HG03159 (cell line): ENCODE data around the gene SFT2D1.
"Not testable (repeated sequence)": the region's sequence is repeated elsewhere in the genome, so short reads cannot be mapped to it uniquely, and the experiment has no call there.

Experiments used
- ATAC-seq: cut with Tn5 transposase; IDR thresholded peaks from one replicate; pipeline ENCODE4 v1.9.1; 2021; ENCODE audit warnings: mild to moderate bottlenecking, moderate library complexity; ENCODE audit not compliant: unreplicated experiment

The SFT2D1 gene

DNA sequence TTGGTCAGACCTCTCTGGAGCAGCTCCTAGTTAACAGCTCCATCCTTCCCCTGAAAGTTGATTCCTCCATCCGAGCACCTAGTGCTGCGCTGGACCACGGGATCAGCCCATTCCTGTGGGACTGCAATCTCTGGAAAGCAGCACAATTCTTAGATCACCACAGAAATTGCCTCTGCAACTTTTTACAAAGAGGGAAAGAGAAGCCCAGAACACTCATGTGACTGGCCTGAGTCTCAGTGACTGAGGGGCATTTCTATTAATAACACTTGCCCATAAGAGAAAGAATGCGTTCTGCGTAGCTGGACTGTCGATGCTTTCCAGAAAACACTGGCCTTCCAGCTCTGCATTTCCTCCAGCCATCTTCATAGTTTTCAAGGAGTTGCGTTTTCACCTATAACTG lies 22.1 kb upstream of the SFT2D1 start:
- no peak for ATAC-seq

DNA sequence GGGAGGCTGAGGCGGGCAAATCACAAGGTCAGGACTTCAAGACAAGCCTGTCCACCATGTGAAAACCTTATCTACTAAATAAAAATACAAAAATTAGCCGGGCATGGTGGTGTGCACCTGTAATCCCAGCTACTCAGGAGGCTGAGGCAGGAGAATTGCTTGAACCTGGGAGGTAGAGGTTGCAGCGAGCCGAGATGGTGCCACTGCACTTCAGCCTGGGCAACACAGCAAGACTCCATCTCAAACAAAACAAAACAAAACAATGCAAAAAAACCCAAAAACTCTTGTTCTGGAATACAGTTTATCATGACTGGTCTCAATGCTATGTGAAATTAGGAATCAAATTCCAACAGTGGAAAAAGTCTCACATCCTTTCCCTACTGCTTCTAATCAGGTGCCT lies 20.1 kb upstream of the SFT2D1 start:
- not testable (repeated sequence) for ATAC-seq

DNA sequence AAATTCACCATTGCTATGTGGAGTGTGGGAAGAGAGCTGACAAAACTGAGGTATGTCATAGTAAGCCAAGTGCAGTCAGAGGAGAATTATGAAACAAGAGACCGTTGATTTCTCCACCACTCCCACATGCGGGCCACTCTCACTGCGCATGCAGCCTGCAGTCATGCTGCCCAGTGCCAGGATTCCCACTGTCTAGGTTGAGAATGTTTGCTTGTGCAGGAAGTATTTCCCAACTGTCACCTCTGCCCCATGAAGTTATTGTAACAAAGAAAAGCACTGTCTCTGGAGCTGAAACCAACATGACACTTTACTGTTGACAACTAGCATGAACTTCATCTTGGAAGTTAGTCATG lies 18.7 kb upstream of the SFT2D1 start:
- no peak for ATAC-seq

DNA sequence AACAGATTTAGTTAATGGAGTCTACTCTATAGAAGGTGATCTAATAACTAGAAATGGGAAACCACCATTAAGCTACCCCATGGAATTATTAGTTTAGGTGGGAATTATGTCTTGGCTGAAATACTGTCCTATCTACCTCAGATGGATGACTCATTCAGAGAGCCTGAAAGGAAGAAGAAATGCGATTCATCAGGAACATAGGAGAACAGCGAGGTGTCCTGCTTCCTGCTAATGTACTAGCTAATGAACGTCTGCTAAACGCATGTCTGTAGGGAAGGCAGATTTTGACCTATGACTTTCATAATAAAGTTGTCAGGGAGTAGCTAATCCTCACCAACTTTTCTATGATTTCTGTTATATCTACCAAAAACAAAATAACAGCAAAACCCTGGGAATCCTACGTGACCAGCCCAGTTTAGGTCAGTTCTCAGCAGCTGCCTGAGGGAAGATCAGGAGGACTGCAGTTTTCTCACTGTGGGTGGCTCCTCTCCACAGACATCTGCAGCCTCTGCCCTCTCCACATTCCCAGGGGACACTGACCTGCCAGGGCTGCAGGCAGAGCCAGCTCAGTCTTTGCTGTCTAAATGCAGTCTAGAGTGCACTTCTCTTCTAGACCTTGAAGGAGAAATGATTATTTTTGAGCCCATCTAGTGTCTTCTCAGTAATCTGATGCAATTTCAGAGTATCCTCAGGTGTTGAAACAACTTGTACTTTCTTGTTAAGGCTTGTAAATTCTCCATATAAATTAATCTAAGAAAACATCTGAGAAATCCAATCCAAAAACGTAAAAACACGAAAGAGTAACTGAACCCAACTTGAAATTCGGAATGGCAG lies 18.1 kb upstream of the SFT2D1 start:
- no peak for ATAC-seq

DNA sequence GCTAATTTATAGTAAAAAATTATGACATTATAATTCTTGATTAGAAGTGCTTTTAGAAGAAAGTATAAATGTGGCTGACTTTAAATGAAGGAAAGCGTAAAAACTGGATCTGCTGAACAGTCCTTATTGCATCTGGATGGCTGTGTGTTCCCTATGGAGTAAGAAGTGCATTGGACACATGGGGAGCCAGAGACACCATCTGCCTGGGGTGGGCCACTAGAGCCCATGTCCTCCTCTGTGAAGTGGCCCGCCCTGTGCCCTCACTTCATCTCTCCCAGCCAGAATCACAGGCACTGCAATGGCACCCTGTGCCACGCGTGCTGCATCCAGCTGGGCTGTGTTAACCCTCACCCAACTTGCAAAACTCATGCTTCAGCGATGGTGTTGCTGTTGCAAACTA lies 13.2 kb upstream of the SFT2D1 start:
- no peak for ATAC-seq

DNA sequence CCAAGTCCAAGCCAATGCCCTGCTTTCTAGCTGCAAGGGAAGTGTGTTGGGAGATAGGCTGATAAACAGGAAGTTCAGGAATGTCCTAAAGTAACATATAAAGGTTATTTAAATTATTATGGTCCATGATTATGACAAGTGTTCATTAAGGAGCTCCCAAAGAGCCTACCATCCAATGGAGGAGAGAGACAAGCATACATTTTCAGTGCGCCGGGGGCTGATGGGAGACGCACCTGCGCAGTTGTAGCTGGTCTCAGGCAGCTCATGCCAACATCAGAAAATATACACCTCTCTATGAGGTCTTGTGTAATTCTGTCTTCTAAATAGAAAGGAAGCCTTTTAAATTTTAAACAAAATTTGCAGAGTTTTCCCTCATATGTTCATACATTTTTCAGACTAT lies 12.6 kb upstream of the SFT2D1 start:
- ATAC-seq, result no peak

DNA sequence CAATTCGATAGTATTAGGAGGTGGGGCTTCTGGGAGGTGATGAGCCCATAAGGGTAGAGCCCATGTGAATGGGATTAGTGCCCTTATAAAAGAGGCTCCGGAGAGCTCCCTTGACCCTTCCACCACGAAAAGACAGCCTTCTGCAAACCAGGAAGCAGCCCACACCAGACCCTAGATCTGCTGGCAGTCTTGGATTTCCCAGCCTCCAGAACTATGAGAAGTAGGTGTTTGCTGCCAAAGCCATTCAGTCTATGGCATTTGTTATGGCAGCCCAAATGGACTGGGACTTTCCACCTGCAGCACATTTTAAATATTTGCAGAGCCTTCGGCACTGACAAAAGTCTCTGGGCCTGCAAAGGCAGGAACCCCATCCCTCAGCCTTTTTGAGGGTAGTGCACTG lies 11.8 kb upstream of the SFT2D1 start:
- no peak for ATAC-seq

DNA sequence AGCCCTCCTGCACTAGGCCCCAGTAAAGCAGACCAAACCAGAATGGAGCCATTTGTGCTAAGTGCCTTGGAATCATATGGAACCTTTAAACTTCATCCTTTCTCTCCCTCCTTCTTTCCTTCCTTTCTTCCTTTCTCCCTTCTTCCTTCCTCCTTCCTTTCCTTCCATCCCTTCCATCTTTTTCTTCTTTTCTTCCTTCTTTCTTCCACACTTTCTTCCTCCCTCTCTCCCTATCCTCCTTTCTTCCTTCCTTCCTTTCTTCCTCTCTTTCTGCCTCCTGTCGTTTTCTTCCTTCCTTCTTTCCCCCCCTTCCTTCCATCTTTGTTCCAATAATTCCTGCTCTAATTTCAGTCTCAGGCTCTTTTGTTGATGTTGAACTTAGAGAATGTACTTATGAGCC lies 11.2 kb upstream of the SFT2D1 start:
- ATAC-seq, result no peak

DNA sequence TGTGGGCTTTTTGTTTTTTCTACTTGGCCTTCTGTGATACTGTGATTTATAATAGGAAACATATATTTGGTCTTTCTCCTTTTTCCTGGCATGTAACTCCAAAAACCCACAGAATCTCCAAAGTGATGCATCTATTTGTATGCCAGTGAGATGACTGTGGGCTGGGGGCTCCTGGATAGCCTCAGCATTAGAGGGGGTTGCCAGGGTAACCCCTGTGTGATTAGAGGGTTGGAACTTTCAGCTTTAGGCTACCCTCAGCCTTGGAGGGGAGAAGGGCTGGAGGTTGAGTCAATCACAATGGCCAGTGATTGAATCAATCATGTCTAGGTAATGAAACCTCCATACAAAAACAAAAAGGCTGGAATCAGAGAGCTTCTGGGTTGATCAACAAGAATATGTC lies 10.6 kb upstream of the SFT2D1 start:
- no peak for ATAC-seq

DNA sequence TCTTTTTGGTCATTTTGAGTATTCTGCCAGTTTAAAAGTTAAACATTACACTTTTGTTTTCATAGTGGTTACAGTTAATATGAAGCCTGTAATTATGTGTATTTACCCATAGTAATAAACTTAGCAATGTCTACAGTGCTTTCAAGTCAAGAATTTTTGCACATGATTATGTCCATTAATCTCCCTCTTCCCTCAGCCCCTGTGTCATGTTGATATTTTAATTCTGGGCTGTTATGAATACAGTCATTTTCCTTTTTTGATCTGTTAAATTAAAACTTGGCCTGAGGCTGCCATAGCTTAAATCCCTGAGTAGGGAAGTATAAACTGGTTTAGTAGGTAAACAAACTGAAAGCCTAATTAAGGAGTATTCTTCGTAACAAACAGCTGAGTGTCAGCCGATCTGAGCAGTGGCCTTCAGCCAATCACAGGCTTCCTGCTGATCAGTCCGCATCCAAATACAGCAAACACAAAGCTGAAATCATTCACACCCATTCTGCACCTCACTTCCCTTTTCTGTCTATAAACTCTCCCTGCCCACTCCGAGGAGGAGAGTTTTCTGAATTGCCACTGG lies 9.5 kb upstream of the SFT2D1 start:
- peak; percentile 98 for ATAC-seq

DNA sequence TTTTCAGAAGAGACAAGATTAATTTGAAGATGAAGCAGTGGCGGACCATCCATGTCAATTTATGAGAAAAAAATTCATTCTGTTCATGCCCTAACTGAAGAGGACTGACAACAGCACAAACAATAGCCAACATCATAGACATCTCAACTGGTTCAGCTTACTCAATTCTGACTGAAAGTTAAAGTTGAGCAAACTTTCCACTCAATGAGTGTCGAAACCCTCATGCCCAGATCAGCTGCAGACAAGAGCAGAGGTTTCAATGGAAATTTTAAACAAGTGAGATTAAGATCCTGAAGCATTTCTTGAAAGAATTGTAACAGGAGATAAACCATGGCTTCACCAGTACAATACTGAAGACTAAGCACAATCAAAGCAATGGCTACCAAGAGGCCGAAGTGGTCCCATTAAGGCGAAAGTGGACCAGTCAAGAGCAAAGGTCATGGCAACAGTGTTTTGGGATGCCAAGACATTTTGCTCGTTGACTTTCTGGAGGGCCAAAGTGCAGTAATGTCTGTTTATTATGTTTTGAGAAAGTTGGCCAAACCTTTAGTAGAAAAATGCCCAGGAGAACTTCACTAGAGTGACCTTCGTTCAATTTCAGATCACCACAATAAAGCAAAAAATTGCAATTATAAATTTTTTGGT lies 6.1 kb upstream of the SFT2D1 start:
- ATAC-seq, result no peak

DNA sequence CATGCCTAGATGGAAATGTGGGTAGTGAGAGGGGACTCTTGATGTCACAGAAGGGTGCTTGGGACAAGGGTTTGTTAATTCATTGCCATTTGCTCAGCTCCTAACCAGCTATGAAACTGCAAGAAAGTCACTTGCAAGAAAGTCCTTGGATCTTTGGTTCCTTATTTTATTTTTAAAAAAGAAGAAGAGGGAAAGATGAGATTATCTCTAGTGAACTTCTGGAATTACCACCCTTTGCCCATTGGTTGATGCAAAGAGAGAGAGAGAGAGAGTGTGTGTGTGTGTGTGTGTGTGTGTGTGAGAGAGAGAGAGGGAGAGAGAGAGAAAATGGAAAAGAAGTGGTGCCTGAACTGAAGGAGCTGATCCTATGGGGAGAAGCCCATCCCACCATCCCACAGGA lies 4.6 kb upstream of the SFT2D1 start:
- ATAC-seq, result no peak

DNA sequence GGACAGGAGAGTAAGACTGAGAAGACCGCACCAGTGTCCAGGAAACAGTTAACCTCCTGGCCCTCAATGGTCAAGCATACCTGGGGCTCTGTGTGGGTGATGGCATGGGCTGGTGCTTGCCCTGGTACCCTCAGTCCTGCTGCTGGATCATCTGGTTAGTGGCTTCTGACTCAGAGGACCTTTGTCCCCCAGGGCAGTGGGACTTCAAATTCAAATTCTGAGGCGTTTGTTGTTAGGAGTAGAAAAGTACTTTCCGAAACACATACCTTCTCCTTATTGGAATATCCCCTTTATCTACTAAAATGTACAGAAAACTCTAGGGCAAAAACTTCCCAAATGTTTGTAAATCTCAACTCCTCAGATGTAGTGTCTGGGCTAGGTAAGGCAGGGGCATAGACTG lies 4.1 kb upstream of the SFT2D1 start:
- no peak for ATAC-seq

DNA sequence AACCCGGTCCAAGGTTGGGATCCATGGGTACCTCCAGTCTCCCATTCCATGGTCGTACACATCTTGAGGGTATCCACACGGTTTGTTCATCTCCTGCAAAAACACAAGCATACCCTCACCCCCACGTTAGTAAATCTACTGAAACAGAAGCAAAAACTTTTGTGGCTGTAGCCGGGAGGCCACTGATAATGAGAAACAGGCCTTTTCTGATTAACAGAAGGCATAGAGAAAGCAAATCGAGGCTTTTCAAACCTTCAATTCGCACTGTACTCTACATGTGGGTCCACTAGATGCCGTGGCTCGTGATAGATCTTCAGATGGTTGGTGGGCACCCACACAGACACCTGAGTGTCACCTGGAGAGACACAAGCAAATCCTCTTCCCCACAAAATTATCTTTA lies 3.3 kb upstream of the SFT2D1 start:
- ATAC-seq, result not testable (repeated sequence)

DNA sequence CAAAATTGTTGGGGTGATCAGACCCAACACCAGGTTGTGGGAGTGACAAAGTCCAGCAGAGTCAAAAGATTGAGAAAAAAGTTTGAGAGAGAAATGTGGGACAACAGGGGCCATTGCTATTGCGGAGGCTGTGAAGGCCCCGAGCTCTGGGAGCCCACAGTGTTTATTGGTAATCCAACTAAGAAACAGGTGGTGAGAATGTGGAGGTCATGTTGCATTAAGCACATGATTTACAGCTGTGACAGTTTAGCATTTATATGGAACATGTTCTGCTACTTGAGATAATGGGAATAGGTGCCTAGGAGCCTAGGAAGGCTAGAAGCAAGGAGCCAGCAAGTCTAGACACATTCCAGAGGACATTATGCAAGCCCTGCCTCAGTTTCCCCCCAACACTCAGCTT lies 2.6 kb upstream of the SFT2D1 start:
- ATAC-seq, result not testable (repeated sequence)

DNA sequence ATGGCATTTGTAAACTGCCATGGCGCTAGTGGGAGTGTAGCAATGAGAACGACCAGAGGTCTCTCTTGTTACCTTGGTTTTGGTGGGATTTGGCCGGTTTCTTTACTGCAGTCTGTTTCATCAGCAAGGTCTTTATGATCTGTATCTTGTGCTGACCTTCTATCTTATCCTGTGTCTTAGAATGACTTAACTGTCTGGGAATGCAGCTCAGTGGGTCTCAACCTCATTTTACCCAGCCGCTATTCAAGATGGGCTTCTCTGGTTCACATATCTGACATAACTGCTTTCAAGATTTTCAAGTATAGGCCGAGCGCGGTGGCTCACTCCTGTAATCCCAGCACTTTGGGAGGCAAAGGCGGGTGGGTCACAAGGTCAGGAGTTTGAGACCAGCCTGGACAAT lies 1.9 kb upstream of the SFT2D1 start:
- ATAC-seq, result no peak

DNA sequence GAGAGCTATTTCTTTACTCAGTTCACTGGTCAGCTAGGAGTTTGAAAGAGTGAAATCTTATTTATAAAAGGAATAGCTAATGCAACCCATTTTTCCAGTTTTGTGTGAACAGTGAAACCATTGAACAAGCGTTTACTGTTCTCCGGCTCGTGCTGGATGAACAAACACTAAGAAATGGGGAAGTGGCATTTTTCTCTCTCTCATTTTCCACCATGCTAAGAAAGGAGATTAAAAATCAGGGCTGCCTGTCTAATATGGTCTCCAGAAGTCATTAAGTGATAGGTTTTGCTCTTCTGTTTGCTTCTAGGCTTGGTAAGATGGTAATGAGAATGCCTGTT lies 774 bp upstream of the SFT2D1 start:
- peak; percentile 36 for ATAC-seq

DNA sequence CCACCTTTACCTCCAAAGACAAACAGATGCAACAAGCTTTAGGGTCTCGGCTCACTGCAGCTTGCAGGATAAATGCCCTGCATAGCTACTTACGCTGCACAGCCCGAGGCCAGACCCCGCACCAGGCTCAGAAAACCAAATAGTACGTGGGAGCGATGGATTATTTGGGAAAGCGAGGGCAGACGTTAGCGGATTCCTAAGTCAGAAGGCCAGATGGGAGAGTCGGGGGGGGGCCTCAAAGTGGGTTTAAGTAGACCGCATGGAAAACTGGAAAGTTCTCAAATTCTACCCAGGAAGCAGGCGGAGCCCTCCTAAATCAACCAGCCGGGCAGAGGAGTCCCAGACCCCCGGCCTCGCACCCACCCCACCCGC lies 382 bp downstream of the SFT2D1 start:
- no peak for ATAC-seq

DNA sequence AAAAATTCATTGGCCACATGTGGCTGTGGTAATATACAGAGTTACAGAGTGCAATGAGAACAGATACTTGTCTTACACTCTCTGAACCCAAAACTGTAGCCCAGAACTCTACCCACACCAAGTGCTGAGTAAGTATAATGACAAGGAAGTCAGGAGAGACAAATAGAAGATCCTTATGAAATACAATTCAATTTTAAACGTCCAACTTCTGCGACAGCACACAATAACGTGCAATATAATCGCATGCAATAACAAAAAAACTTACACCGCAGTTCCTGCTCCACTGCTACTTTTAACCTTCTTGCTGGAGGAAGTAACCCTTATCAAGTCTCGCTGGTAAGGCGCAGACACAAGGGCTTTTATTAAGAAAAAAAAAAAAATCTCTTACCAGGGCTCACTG lies 881 bp downstream of the SFT2D1 start:
- no peak for ATAC-seq

DNA sequence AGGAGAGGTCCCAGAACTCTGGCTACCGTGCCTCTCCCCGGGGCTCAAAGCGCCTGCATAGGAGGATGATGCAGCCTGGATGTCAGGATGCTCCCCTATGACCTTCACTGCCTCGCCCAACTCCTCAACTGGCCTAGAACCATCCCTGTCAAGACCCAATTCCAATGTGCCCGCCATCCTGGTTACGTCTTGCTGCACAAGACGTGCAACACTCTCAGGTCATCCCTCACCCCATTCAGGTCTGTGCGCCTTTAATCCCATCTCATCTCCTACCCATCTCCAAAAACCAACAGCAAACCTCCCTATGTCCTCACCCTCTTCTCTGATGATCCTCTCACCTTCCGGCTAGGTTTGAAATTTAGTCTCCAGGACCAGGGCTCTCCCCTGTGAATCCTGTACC lies 3.5 kb downstream of the SFT2D1 start:
- ATAC-seq, result no peak

DNA sequence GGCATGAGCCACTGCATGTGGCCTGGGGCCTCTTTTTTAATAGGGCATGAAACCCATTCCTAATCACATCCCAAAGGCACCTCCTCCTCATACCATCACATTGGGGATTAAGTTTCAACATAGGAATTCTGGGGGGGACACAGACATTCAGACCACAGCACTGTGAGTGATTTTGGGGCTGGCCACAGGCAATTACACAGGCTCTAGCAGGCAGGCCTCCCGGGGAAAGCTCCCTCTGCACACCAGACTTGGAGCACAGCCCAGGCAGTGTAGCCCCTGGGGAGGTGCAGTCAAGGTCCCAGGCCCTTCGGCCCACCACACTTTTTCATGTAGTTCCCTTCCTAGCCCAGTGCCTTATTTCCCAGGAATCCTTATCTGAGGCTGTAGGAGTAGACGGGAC lies 5.5 kb downstream of the SFT2D1 start:
- ATAC-seq, result no peak
